GM21737 (cell line): Measurements from ENCODE around the gene DRP2.
"Not testable (repeated sequence)": the region's sequence is repeated elsewhere in the genome, so short reads cannot be mapped to it uniquely, and the experiment has no call there.

Experiments used
- ATAC-seq: cut with Tn5 transposase; IDR thresholded peaks from one replicate; pipeline ENCODE4 v1.9.1; 2021; ENCODE audit warnings: mild to moderate bottlenecking, moderate library complexity; ENCODE audit not compliant: unreplicated experiment

Gene DRP2

DNA sequence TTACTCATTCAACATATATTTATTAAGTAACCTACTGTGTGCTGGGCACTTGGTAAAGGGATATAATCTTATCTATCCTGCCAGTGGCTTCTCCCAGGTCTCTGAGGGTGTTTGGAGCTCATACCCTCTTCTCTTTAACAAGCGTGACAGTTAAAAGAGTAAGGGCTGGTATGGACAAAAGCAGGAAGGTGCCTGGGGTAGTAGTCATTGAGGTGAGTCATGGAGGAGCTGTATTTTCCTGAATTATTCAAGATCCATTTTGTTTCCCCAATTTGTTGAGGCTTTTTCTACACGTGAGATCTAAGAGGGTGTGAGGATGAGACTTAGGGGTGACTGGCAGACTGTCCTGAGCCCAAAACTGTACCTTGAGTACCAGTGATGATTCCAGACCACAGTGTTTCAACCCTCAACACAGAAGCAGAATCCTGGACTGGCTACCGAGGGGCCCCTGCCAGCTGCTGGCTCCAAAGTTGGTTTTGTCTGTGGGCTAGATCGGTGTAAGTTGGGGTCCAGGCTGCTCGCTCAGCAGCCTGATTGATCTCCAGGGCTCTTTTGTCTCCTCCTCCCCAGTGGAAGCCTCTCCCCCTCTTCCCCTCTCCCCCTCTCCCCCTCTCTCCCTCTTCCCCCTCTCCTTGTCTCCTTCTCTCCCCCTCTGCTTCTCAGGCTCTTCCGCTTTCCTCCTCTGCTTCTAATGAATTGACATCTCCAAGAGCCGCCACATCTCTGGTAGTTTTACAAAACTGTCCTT, at the start of gene DRP2:
Gene DRP2 (plus strand): TSS at position 671 of the 748 bp plus-strand sequence. CDS start 11,862 bp downstream, outside the sequence.
- no peak for ATAC-seq

- no peak for ATAC-seq
Observed at GRCh38 chrX:101171883-101172400, 47.6 kb upstream of the DRP2 start.

GRCh38 chrX:101176439-101176838, 43.1 kb upstream of the DRP2 start:
- ATAC-seq: no peak

DNA sequence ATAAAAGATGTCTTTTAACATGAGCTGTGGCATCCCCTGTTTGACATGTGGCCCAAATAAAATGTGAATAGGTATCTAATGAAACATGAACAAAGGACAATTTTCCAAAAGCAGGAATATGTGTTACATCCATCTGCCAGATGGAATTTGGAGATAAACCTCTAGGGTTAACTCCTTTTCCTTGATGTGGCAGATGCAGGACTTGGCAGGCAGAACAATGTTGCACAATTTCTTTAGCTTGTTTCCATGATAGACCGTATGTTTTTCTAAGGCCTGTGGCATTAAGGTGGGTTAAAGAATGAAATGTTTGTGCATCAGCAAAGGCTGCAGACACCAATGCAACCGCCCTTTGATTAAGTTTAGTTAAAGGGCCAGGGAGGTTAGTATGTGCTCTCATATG, 34.7 kb upstream of the DRP2 start:
- ATAC-seq: not testable (repeated sequence)

DNA sequence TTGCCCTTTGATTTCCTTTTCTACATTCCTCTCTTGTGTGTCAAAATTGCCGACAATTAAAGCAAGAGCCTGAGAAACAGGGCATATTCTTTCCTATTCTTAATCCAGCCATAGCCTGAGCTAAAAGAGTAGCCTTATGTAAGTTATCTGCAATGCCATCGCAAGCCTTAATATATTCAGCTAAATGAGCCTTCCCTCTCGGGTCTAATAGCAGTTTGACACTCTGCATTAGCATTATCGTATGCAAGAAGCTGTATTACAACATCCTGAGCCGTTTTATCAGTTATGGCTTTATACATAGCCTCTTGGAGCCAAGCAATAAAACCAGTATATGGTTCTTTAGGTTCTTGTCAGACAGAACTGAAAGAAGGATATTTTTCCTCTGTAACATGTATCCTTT, 31.6 kb upstream of the DRP2 start:
- ATAC-seq: not testable (repeated sequence)

DNA sequence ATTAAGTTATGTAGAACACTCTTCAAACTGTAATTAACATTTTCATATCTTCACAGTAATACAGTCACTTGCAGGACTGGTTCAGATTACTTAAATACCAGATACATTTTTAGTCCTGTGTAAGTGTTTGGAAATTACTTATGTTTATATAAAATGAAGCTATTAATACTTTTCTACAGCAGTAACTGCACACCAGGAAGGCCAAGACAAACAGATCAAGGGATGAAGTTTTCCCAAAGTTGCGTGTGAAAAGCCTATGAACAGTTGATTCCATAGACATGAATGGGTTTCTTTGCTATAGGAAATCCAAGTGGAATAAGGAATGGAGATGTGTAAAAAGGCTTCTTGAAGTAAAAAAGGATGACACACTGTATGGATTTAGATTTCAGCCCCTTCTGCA, 28.9 kb upstream of the DRP2 start:
- no peak for ATAC-seq

DNA sequence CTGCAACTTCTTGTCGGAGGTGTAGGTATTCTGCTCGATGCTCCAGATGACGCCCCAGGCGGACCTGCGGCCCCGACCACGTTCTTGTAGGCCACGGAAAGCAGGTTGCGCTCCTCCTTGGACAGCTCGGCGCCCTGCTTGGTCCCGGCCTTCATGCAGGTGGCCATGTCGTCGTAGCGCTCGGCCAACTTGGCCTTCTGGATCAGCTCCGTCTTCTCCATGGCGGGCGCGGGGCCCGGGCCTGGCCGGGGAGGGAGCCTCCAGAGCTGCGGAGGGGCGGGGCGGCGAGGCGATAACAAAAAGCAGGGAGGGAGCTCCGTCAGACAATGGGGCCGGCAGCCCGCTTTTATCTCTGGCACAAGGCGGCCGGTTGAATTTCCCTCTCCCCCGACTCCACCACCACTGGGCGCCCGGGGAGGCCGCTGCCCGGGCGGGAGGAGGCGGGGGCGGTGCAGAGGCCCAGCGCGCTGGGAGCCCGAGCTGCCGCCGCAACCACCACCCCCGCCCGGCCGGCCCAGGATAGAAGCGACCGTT, 28.3 kb upstream of the DRP2 start:
- no peak for ATAC-seq

- no peak for ATAC-seq
Observed at GRCh38 chrX:101195442-101196173, 24.0 kb upstream of the DRP2 start.

- ATAC-seq: no peak
Observed at GRCh38 chrX:101203761-101204351, 15.7 kb upstream of the DRP2 start.

- no peak for ATAC-seq
Observed at GRCh38 chrX:101206471-101206870, 13.1 kb upstream of the DRP2 start.

- no peak for ATAC-seq
Observed at GRCh38 chrX:101208152-101208905, 11.3 kb upstream of the DRP2 start.

DNA sequence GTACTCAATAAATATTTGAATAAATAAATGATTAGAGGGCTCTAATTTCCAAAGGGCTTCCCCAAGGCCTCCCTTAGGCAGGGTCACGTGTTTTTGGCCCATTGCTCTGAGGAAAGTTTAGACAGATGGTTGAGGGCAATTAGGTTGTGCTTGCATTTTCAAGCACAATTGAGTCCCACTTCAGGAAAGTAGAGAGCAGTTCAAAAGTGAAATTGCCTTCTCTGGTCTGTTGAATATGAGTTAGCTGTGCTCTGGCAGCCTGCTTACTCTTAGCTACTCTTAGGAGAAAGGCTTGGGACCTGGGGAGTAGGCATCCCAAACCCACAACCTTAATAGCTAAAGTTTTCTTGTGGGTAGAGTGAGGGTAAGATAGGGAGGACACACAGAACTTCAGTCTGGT, 9.0 kb upstream of the DRP2 start:
- no peak for ATAC-seq

DNA sequence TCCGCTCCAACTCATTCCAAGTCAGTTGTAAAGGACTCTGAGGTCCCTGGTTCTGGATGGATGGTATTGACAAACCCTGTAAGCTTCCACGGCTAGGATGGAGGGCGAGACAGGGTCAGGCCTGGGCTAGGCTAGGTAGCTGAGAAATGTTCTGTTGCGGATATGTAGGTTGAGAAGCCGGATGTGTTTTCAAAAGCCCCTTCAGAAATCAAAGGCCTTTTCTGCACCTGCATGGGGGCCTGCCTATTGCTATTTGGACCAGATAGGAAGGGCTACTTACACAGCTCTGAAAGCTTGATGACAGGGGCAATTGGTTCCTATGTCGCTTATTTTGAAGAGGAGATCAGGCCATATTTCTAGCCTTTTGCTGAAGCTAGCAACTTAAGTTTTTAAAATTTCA, 1.9 kb upstream of the DRP2 start:
- no peak for ATAC-seq

GRCh38 chrX:101219864-101220346, 319 bp downstream of the DRP2 start:
- ATAC-seq: no peak

GRCh38 chrX:101220662-101221260, 1.2 kb downstream of the DRP2 start:
- ATAC-seq: no peak

DNA sequence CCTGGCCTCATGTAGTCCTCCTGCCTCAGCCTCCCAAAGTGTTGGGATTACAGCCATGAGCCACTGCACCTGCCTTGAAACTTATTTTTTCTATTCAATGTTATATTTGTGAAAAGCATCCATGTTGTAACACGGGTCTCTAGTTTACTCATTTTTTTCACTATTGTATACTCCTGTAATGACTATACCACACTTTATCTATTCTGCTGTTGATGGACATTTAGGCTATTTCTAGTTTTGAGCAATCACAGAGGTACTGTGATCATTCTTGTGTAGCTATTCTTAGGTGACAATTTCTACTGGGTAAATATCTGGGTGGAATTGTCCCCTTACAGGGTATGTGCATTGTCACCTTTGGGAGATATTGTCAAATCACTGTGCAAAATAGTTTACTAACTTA, 3.6 kb downstream of the DRP2 start:
- no peak for ATAC-seq

GRCh38 chrX:101229170-101229569, 9.6 kb downstream of the DRP2 start:
- ATAC-seq: no peak

DNA sequence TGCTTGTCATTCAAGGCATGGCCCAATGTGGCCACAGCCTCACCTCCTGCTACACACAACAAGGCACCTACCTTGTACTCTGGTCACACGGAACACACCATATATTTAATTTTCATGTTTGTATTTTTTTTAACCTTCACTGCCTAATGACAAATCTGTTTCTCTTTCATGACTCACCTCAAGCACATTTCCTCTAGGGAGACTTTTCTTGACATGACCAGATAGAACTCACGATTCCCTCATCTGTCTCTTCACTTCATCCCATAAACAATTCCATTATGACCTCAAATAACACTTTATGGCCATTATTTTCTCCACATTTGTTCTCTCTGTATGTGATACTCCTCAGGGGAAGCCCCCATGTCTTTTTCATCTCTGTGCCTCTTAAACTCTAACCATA, 11.1 kb downstream of the DRP2 start:
- ATAC-seq: no peak

DNA sequence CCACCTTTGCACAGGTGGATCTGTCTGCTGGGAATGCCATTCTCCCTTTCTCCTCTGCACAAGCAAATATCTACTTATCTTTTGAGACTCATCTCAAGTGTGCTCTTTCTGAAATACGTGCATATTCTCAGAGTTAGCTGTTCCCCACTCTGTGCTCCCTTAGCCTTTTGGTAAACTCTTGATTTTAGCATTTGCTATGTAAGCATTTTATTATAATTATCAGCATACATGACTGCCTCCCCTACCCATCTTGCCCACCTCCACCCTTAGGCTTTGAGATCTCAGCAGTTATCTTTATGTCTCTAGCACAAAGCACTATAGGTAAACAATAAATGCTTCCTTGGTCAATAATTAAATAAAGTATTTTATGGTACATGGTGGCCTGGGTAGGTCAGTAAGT, 11.5 kb downstream of the DRP2 start:
- no peak for ATAC-seq

DNA sequence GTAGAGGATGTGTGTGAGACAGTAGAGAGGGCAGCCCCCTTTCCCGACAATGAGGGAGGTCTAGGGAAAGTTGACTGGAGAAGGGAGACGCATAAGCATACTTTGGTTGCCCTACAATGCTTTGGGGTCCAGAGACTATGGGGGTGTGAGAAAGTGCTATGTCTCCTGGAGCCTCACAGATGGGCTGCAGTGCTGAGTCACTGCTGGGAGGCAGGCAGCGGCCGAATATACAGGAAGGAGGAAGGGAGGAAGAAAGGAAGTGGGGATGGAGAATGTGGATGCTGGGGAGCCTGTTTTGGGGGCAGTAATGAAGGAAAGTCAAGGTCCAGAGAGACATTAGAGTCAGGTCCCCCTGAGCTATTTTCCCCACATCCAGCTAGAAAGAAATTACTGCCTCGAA, 12.7 kb downstream of the DRP2 start:
- no peak for ATAC-seq
